HG03342 (cell line): ENCODE results near the gene EIF1AX.
A peak's percentile ranks its signal among the peaks of the same experiment; 100 is the strongest.
"Not testable (repeated sequence)": the region's sequence is repeated elsewhere in the genome, so short reads cannot be mapped to it uniquely, and the experiment has no call there.

Experiments used
- ATAC-seq: cut with Tn5 transposase; IDR thresholded peaks from one replicate; pipeline ENCODE4 v1.9.1; 2021; ENCODE audit warnings: mild to moderate bottlenecking, moderate library complexity; ENCODE audit not compliant: unreplicated experiment

Gene EIF1AX

GRCh38 chrX:20127440-20127839, 14.2 kb downstream of the EIF1AX start:
- ATAC-seq: peak; percentile 61

- not testable (repeated sequence) for ATAC-seq
Observed at GRCh38 chrX:20126833-20127232, 14.8 kb downstream of the EIF1AX start.

- ATAC-seq: no peak
Observed at GRCh38 chrX:20124964-20125363, 16.7 kb downstream of the EIF1AX start.

GRCh38 chrX:20118065-20118824, 23.4 kb downstream of the EIF1AX start:
- no peak for ATAC-seq

- no peak for ATAC-seq
Observed at GRCh38 chrX:20116577-20117240, 24.9 kb downstream of the EIF1AX start, which contains the start of gene MAP7D2. Gene MAP7D2, minus strand, starts transcription at chrX:20116907. Its CDS starts 28 bp downstream, at chrX:20116879.

- no peak for ATAC-seq
Observed at GRCh38 chrX:20116087-20116576, 25.5 kb downstream of the EIF1AX start.

- no peak for ATAC-seq
Observed at GRCh38 chrX:20112022-20112774, 29.4 kb downstream of the EIF1AX start.

GRCh38 chrX:20111271-20111670, 30.4 kb downstream of the EIF1AX start:
- ATAC-seq: no peak

- no peak for ATAC-seq
Observed at GRCh38 chrX:20101934-20102581, 39.6 kb downstream of the EIF1AX start.

- ATAC-seq: no peak
Observed at GRCh38 chrX:20091499-20091898, 50.1 kb downstream of the EIF1AX start.

GRCh38 chrX:20089845-20090244, 51.8 kb downstream of the EIF1AX start:
- no peak for ATAC-seq

GRCh38 chrX:20080277-20080676, 61.4 kb downstream of the EIF1AX start:
- ATAC-seq: no peak
